GM10847 (cell line): ENCODE measurements around the gene MGST3.

ENCODE experiments used
- POLR2A ChIP-seq: IDR thresholded peaks from 2 replicates; pipeline ENCODE4 v1.6.1; 2011; ENCODE audit not compliant: insufficient read length; ENCODE audit errors: extremely low read depth

Gene MGST3

GRCh38 chr1:165679282-165680036 lies 48.4 kb downstream of the MGST3 start:
- no peak for TF ChIP-seq POLR2A

GRCh38 chr1:165680303-165680702 lies 49.3 kb downstream of the MGST3 start:
- TF ChIP-seq POLR2A, result no peak

DNA sequence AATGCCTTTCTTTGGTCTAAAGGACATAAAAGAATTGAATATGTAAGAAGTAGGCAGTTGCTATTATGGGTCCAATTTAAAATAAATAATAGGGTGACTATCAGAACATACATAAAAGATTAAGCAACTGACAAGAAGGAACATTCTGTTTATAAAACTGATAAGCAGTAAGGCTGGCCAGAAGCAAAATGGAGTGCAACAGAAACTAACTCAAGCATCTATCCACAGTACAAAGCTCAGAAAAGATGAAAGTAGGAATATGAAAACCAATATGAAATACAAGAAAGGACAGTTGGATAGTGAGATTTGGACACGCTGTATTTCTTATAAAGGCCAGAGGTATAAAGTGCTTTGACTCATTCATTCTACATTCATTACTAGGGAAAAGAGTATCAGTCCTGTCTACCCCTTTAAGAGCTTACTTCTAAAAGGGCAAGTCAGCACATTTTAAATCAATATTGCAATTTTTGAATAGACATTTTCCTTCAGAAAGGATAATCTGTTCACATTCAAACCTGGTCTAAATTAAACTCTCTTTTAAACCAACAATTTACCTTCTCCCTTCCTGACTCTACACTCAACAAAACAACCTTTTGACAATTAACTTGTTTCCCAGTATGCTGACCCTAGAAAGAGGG lies 52.9 kb downstream of the MGST3 start:
- no peak for TF ChIP-seq POLR2A

- no peak for TF ChIP-seq POLR2A
These were observed 55.3 kb downstream of the MGST3 start for GRCh38 chr1:165686121-165686970.

- no peak for TF ChIP-seq POLR2A
These were observed 56.0 kb downstream of the MGST3 start for GRCh38 chr1:165686971-165687433.

- no peak for TF ChIP-seq POLR2A
These were observed 57.0 kb downstream of the MGST3 start for GRCh38 chr1:165688046-165688445.

DNA sequence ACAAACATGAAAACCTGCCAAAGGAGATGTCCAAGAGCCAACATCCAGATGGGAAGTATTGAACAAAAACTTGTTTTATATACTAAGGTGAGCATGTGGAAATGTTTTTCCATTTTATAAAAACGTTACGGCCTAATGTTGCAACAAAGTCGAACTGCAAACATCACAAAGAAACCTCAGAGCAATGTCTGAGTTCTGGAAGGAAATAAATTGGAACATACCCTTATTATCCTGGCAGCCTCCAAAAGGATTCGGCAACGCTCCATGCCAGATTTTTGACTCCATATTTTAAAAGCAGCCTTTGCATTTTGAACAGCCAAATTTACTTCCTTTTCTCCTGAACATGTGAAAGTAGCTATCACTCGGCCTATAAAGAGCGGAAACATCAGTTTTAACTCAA lies 64.0 kb downstream of the MGST3 start:
- TF ChIP-seq POLR2A, result no peak

DNA sequence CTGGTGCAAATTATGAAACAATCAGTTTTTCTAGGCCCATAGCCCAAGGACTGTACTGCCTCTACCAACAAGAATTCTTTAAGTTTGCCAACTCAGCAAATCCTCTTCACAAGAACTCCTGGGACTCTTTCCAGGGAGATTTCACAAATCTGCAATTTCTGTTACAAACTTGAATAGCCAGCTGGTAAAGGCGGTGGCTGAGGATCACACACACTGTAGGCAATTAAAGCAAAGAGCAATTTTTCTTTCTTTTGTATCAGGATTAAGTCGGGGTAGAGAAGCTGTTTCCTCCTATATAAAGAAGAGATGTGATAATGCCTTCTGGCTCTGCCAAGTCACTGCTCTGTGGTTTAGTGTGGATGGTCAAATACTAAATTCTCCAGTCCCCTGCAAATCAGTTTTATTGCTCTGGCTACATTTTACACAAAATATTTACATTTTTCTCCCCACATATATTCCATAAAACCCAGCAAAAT lies 65.6 kb downstream of the MGST3 start:
- TF ChIP-seq POLR2A, result no peak

DNA sequence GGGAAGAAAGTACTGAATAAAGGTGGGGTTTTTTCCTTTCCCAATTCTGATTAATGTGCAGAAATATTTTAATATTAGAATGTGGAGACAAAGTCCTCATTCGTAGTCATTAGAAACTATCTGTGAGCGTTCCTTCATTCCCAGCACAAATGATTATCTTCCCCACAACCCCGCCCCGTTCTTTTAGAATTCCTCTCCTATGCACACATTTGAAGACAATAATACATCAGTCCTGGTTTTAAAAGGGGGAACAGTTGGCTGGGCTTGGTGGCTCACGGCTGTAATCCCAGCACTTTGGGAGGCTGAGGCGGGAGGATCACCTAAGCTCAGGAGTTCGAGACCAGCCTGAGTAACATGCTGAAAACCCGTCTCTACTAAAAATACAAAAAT lies 66.5 kb downstream of the MGST3 start:
- TF ChIP-seq POLR2A, result no peak

DNA sequence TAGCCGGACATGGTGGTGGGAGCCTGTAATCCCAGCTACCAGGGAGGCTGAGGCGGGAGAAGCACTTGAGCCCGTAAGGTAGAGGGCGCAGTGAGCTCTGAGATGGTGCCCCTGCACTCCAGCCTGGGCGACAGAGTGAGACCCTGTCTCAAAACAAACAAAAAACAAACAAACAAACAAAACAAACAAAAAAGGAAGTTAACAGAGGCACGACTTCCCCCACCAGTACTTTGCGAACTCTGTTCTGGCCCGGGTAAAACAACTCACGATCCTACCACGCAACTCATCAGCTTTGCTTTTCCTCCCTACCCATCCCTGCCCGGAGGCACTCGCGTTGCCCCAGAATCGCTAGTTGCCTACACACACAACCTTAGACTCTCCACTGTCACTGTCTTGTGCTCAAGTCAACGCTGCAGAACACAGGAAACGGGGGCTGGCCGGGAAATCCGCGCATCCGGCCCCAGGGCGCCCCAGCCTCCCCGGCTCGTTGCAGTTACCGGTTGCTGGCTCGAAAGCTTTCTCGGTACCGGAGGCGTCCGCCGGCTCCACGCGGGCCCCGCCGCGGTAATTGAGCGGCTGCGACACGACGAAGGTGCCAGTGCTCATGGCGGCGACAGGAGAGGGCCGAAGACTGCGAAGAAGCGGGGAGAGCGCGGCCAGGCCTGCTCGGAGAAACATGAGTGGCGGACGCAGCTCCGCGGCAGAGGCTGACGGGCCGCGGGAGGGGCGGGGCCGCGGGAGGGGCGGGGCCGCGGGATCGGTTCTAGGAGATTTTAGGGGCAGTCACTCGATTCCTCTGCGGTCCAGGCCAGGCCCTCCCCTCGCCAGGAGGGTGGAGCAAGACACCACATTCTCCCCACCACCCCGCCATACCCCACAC lies 67.1 kb downstream of the MGST3 start, which contains the start of gene ALDH9A1:
Gene ALDH9A1 (minus strand): TSS at position 682 of the 880 bp plus-strand sequence. CDS start 4 bp downstream, at position 678.
- TF ChIP-seq POLR2A, result peak; percentile 88

DNA sequence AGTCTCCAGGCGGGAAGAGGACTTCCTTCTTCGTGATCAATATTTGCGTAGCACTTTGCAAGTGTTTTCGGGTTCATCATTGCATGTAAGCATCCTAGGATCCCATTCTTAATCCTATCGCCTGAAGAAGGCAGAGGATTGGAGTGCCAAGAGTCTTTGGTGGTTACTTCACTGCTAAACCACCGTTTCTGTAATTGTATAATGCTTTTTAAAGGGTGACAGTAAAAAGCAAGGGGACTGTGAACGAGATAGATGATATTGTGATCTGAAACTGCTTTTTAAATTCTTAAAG lies 67.7 kb downstream of the MGST3 start:
- TF ChIP-seq POLR2A, result no peak

DNA sequence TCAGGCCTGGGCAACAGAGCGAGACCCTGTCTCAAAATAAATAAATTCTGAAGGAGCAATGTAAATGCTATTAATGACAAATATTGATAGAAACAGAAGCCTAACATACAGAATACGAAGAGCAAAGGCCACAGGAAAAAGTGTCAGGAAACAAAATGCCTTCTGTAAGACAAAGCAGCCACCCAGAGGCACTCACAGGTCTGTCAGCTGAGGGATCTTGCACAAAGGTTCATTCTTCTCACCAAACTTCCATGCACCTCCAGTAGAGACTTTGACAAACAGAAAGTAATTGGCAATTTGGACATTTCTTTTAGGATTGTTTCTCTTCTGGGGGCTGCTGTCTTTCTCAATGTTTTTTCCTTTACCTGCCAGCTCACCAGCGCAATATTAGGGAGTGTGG lies 68.5 kb downstream of the MGST3 start:
- no peak for TF ChIP-seq POLR2A

GRCh38 chr1:165703648-165704047 lies 72.6 kb downstream of the MGST3 start:
- TF ChIP-seq POLR2A, result no peak
